B cell (primary cell): ENCODE results near the gene DUSP5. TPM values are rescaled to one million over a fixed set of nuclear protein-coding genes. Genes with fewer than 3 reads are reported as not detected.

Source experiments
- ATAC-seq: fragments of 200-7000 bp; cut with Tn5 transposase; one replicate; pipeline ENCODE4 v1.10.0; 2021; ENCODE audit warnings: low read depth, mild to moderate bottlenecking, moderate number of reproducible peaks, moderate library complexity
- CTCF ChIA-PET: fragments of 350-600 bp; sonication (Branson Sonifier 250); formaldehyde crosslinking; loops from one replicate; lab custom pipeline; 2021; ENCODE audit warnings: antibody characterized with exemption, inconsistent platforms; lab: Charles Lee
- POLR2A ChIA-PET: fragments of 350-600 bp; sonication (Branson Sonifier 250); formaldehyde crosslinking; loops from one replicate; lab custom pipeline; 2021; ENCODE audit warnings: antibody characterized with exemption; lab: Charles Lee
- DNase-seq: peaks from one replicate; pipeline ENCODE4 v3.0.0; 2013
- H2AFZ ChIP-seq: 2 replicates; pipeline ENCODE4 v1.6.1; 2012; ENCODE audit warnings: mild to moderate bottlenecking, low read depth, low read length; ENCODE audit not compliant: insufficient read depth, poor library complexity, severe bottlenecking
- H3K27ac ChIP-seq, 2 donors: 1 replicate in 1 of 2; 2 replicates in 1 of 2; pipeline ENCODE4 v1.5.1; 2012 to 2013; ENCODE audit warnings: low read length in 2 of 2, mild to moderate bottlenecking in 2 of 2, moderate library complexity in 1 of 2
- H3K27me3 ChIP-seq, 4 experiments: fragments of 200-600 bp in 1 of 4; sonication (generic) in 1 of 4; replicated peaks in 1 of 4; 1 replicate in 2 of 4; 2 replicates in 2 of 4; pipeline versions ENCODE4 v1.6.1 to v1.7.0; 2013 to 2016; ENCODE audit warnings: low read length in 3 of 4, mild to moderate bottlenecking in 2 of 4, mixed read lengths in 1 of 4, moderate library complexity in 1 of 4; ENCODE audit not compliant: insufficient read depth in 4 of 4, control insufficient read depth in 3 of 4; ENCODE audit errors: control extremely low read depth in 1 of 4
- H3K36me3 ChIP-seq, 2 experiments: replicated peaks in 1 of 2; 1 replicate in 1 of 2; 2 replicates in 1 of 2; pipeline versions ENCODE4 v1.6.1 to v1.7.1; 2013; ENCODE audit warnings: low read length in 1 of 2; ENCODE audit not compliant: insufficient read depth in 2 of 2, control insufficient read depth in 1 of 2; ENCODE audit errors: control extremely low read depth in 1 of 2, extremely low read depth in 1 of 2
- H3K4me1 ChIP-seq, 2 donors: fragments of 200-600 bp in 1 of 2; sonication (generic) in 1 of 2; 1 replicate in 1 of 2; 2 replicates in 1 of 2; pipeline versions ENCODE4 v1.5.1 to v1.6.1; 2013 to 2017; ENCODE audit warnings: low read length in 2 of 2; ENCODE audit not compliant: control insufficient read depth in 2 of 2, insufficient read depth in 2 of 2
- H3K4me2 ChIP-seq: replicated peaks from 2 replicates; pipeline ENCODE3; 2012; ENCODE audit warnings: mild to moderate bottlenecking, low read depth, low read length; ENCODE audit not compliant: poor library complexity, severe bottlenecking
- H3K4me3 ChIP-seq, 5 experiments: fragments of 200-600 bp in 1 of 5; sonication (generic) in 1 of 5; 1 replicate in 3 of 5; 2 replicates in 2 of 5; pipeline versions ENCODE4 v1.5.1 to v1.7.0; 2011 to 2016; ENCODE audit warnings: low read length in 4 of 5, mild to moderate bottlenecking in 4 of 5, low read depth in 2 of 5, control low read depth in 1 of 5, moderate library complexity in 1 of 5; ENCODE audit not compliant: insufficient read depth in 1 of 5; ENCODE audit errors: control extremely low read depth in 1 of 5, extremely low read depth in 1 of 5
- H3K79me2 ChIP-seq: fragments of 200-600 bp; sonication (generic); one replicate; pipeline ENCODE4 v1.6.0; 2016; ENCODE audit warnings: low read length; ENCODE audit not compliant: control insufficient read depth, insufficient read depth
- H3K9ac ChIP-seq: fragments of 200-600 bp; sonication (generic); 2 replicates; pipeline ENCODE4 v1.6.1; 2017; ENCODE audit warnings: mild to moderate bottlenecking, low read length, moderate library complexity
- H3K9me3 ChIP-seq, 3 donors: one replicate each; pipeline versions ENCODE4 v1.6.1 to v1.7.1; 2013; ENCODE audit warnings: low read length in 2 of 3; ENCODE audit not compliant: control insufficient read depth in 2 of 3, insufficient read depth in 1 of 3; ENCODE audit errors: control extremely low read depth in 1 of 3
- H4K20me1 ChIP-seq: 2 replicates; pipeline ENCODE4 v1.6.0; 2012; ENCODE audit warnings: mild to moderate bottlenecking, low read length; ENCODE audit not compliant: insufficient read depth, control insufficient read depth, poor library complexity, severe bottlenecking
- H3K27ac Mint-ChIP-seq: one replicate; pipeline ENCODE4 v1.8.0; 2021; ENCODE audit warnings: mixed read lengths
- H3K27me3 Mint-ChIP-seq: one replicate; pipeline ENCODE4 v1.8.0; 2021; ENCODE audit warnings: mixed read lengths
- H3K4me1 Mint-ChIP-seq: one replicate; pipeline ENCODE4 v1.8.0; 2021; ENCODE audit warnings: mixed read lengths
- H3K4me3 Mint-ChIP-seq: one replicate; pipeline ENCODE4 v1.8.0; 2021; ENCODE audit warnings: mixed read lengths
- H3K9me3 Mint-ChIP-seq: one replicate; pipeline ENCODE4 v1.8.0; 2022; ENCODE audit warnings: mixed read lengths; ENCODE audit not compliant: insufficient read depth
- EZH2 ChIP-seq: IDR thresholded peaks from 2 replicates; pipeline ENCODE4 v1.6.1; 2012; ENCODE audit warnings: borderline replicate concordance, low read depth, mild to moderate bottlenecking, moderate library complexity, low read length; ENCODE audit not compliant: insufficient read depth, poor library complexity, severe bottlenecking
- WGBS: methylation state at CpG from one replicate; pipeline ENCODE4 v1.1.5; 2013; ENCODE audit warnings: missing lambda C conversion rate; ENCODE audit not compliant: insufficient coverage; 5-methylcytosine and 5-hydroxymethylcytosine counted together
- intact Hi-C: fragments of 100-400 bp; cut with micrococcal nuclease; formaldehyde crosslinking; loops from one replicate; pipeline ENCODE4 v1.10.0; 2022
- polyA plus RNA-seq: library from polyadenylated mRNA; depleted of rRNA; stranded (reverse); fragments of >200 nt; gene quantifications from 2 replicates; pipeline ENCODE4 v1.2.3, GENCODE V29; 2012
- total RNA-seq, 2 donors: library from RNA; stranded (reverse); fragments of 120-200 nt in 1 of 2; gene quantifications; 1 replicate in 1 of 2; 2 replicates in 1 of 2; pipeline versions ENCODE4 v1.2.3 to v1.2.4, GENCODE V29; 2013 to 2022
- TF ChIP-seq, protein P1 (sequence below): fragments of 200-600 bp; IDR thresholded peaks from one replicate; pipeline ENCODE4 v1.8.0; 2022; ENCODE audit warnings: antibody characterized with exemption, mild to moderate bottlenecking

Gene DUSP5
- total and polyA plus RNA-seq, 2 donors (not counting 1 experiment from before 2014, with no cell fraction given) = 10.0 to 71.0 TPM

DNA sequence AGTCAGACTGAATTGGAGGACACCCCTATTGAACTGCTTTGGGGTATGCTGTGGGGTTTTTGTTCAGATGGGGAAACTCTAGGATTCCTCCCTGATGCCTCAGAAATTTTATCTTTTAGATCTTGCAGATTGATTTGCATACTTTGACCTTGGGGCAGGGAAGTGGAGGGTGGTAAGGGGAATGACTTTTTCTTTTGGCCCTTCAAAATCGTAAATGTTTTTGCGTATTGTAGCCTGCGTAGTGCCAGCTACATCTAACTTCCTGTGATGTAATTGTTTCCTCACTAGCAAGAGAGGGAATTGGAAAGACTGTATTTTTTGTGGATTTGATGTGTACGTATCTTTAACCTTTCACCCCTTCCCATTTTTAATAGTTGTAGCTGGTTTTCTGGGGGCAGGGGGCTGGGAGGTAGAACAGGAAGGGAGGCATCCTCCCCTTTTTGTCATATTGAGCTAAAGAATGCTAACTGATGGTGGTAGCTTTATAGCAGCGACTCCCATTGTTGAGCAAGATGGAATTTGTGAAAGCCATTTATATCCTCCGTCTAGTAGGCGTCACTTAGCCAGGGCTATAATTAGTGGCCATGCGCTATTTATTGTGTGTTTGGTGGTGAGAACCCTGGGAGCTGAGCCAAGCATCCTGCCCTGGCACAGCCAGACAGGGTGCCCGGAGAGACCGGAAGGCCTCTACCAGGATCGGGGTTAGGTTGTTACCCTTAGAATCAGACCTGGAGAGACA lies 11.3 kb downstream of the DUSP5 start:
- ChIA-PET CTCF (interaction anchor here (0.6 to 1.7 kb wide), 2 partner anchors 11 to 48 kb away, joined by 3 to 6 read pairs; partner anchors contain the start of gene DUSP5), POLR2A (no interaction called here)
- H3K27ac ChIP-seq = no peak overlapping the region
- Mint-ChIP-seq H3K4me3 (no peak overlapping the region), H3K9me3 (no peaks in the 10 kb centered on the region), H3K27ac (no peak overlapping the region), H3K4me1 (peaks cover 26% of the 10 kb centered on the region), H3K27me3 (no peaks in the 10 kb centered on the region)
- no peak overlapping the region for H3K4me2 ChIP-seq
- H3K36me3 ChIP-seq = peaks cover 0 to 8% of the 10 kb centered on the region in 2 experiments
- H3K4me1 ChIP-seq = peaks cover 15 to 17% of the 10 kb centered on the region in 2 donors
- H3K9ac ChIP-seq = no peak overlapping the region
- H3K9me3 ChIP-seq = no peaks in the 10 kb centered on the region
- H3K4me3 ChIP-seq = no peak overlapping the region
- DNase-seq = no peak
- no peak for TF ChIP-seq EZH2
- TF ChIP-seq, protein P1, sequence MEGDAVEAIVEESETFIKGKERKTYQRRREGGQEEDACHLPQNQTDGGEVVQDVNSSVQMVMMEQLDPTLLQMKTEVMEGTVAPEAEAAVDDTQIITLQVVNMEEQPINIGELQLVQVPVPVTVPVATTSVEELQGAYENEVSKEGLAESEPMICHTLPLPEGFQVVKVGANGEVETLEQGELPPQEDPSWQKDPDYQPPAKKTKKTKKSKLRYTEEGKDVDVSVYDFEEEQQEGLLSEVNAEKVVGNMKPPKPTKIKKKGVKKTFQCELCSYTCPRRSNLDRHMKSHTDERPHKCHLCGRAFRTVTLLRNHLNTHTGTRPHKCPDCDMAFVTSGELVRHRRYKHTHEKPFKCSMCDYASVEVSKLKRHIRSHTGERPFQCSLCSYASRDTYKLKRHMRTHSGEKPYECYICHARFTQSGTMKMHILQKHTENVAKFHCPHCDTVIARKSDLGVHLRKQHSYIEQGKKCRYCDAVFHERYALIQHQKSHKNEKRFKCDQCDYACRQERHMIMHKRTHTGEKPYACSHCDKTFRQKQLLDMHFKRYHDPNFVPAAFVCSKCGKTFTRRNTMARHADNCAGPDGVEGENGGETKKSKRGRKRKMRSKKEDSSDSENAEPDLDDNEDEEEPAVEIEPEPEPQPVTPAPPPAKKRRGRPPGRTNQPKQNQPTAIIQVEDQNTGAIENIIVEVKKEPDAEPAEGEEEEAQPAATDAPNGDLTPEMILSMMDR = no peak
- WGBS = 95% methylated on average over 6 of the region's 11 CpGs
- peaks cover 10% of the 10 kb centered on the region for H3K79me2 ChIP-seq
- no peaks in the 10 kb centered on the region for H3K27me3 ChIP-seq
- no peaks in the 10 kb centered on the region for H4K20me1 ChIP-seq
- intact Hi-C loops = no loop called here
- H2AFZ ChIP-seq = no peak overlapping the region
- ATAC-seq = no peak

DNA sequence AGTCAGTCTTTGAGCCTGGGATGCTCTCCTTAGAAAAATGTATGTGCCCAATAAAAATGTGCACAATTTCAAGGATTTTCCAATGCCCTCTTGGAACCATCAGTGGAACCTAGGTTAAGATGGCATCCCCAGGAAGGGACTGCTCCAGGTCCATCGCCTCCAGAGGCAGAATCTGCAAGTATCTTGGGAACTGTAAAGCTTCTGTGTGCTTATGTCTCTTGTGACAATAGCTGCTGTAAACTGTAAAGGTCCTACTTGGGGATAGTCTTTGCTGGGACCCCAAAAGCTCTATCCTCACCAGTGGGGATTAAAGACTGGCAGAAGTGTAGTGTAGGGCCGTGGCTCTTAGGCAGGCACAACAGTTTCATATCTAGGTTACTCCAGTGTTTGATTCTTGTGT lies 11.9 kb downstream of the DUSP5 start:
- intact Hi-C loops = no loop called here
- TF ChIP-seq, protein P1 = no peak
- Histone ChIP-seq H3K79me2 (peaks cover 10% of the 10 kb centered on the region), H2AFZ (no peak overlapping the region), H3K27me3 (no peaks in the 10 kb centered on the region), H3K4me1 (peaks cover 10 to 12% of the 10 kb centered on the region in 2 donors), H3K36me3 (peaks cover 0 to 8% of the 10 kb centered on the region in 2 experiments), H3K4me2 (no peak overlapping the region), H3K9ac (no peak overlapping the region), H3K4me3 (no peak overlapping the region), H3K27ac (no peak overlapping the region), H4K20me1 (no peaks in the 10 kb centered on the region), H3K9me3 (no peaks in the 10 kb centered on the region)
- no peak overlapping the region for H3K4me3 Mint-ChIP-seq
- H3K9me3 Mint-ChIP-seq = no peaks in the 10 kb centered on the region
- H3K27ac Mint-ChIP-seq = no peak overlapping the region
- no peak for ATAC-seq
- DNase-seq = no peak
- H3K27me3 Mint-ChIP-seq = no peaks in the 10 kb centered on the region
- H3K4me1 Mint-ChIP-seq = peaks cover 20% of the 10 kb centered on the region
- POLR2A ChIA-PET = no interaction called here
- 83% methylated on average over 1 of the region's 2 CpGs for whole genome bisulfite sequencing
- CTCF ChIA-PET = no interaction called here
